Subcutaneous adipose tissue (tissue), 4 donors: ENCODE results near the gene TMEM60. TPM values are rescaled to one million over a fixed set of nuclear protein-coding genes. Genes with fewer than 3 reads are reported as not detected.

Experiments
- total RNA-seq, 4 donors: library from RNA; depleted of rRNA; stranded (reverse); fragments of >200 nt; gene quantifications; one replicate each; pipeline ENCODE4 v1.1.0, GENCODE V29; 2016
- TF ChIP-seq, protein P1 (sequence below): fragments of 450-650 bp; IDR thresholded peaks from one replicate; pipeline ENCODE4 v1.5.1; 2016; ENCODE audit warnings: low read depth, mild to moderate bottlenecking, control low read depth, antibody characterized with exemption, moderate library complexity

Gene TMEM60, protein sequence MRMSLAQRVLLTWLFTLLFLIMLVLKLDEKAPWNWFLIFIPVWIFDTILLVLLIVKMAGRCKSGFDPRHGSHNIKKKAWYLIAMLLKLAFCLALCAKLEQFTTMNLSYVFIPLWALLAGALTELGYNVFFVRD
- total RNA-seq = 10 to 100 TPM in 3 of 4 donors, 1 to 10 TPM in 1; 7.7 to 24.4 (median 20.7) TPM

DNA sequence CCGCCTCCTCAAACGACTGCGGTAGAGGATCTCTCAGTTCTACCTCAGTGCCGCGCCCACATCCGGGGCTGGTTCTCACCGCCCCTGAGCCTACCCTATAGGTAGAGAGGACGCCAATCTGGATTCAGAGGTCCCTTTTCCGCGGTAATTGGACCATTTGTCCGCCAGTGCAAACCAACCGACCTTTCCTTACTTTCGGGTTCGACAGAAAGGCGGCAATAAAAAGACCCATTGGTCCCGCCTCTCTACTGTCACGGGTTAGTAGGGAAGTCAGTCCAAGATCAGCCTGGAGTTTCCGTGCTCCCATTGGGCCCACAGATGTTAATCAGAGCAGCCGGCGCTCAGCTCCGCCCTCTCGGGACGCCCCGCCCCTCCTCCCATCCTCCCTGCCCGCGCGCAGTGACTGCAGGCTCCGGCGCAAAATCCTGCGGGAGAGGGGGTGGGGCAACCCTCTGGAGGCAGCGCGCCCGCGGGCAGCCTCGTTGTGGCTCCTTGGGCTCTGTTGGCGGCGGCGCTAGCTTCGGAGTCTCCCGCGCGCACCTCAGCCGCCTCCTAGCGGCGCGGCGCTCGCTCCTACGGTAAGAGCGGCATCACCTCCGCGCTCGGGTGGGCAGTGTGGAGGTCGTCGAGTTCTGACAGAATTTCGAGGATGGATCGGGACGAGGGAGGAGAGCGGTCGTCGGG is at the start of gene TMEM60, which contains the start of gene PHTF2:
TMEM60 (minus strand) TSS at position 41 of the 684 bp plus-strand sequence. CDS start 4,061 bp downstream, outside the sequence.
PHTF2 (plus strand) TSS at position 380 of the 684 bp plus-strand sequence.
- TF ChIP-seq, protein P1, sequence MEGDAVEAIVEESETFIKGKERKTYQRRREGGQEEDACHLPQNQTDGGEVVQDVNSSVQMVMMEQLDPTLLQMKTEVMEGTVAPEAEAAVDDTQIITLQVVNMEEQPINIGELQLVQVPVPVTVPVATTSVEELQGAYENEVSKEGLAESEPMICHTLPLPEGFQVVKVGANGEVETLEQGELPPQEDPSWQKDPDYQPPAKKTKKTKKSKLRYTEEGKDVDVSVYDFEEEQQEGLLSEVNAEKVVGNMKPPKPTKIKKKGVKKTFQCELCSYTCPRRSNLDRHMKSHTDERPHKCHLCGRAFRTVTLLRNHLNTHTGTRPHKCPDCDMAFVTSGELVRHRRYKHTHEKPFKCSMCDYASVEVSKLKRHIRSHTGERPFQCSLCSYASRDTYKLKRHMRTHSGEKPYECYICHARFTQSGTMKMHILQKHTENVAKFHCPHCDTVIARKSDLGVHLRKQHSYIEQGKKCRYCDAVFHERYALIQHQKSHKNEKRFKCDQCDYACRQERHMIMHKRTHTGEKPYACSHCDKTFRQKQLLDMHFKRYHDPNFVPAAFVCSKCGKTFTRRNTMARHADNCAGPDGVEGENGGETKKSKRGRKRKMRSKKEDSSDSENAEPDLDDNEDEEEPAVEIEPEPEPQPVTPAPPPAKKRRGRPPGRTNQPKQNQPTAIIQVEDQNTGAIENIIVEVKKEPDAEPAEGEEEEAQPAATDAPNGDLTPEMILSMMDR = no peak

DNA sequence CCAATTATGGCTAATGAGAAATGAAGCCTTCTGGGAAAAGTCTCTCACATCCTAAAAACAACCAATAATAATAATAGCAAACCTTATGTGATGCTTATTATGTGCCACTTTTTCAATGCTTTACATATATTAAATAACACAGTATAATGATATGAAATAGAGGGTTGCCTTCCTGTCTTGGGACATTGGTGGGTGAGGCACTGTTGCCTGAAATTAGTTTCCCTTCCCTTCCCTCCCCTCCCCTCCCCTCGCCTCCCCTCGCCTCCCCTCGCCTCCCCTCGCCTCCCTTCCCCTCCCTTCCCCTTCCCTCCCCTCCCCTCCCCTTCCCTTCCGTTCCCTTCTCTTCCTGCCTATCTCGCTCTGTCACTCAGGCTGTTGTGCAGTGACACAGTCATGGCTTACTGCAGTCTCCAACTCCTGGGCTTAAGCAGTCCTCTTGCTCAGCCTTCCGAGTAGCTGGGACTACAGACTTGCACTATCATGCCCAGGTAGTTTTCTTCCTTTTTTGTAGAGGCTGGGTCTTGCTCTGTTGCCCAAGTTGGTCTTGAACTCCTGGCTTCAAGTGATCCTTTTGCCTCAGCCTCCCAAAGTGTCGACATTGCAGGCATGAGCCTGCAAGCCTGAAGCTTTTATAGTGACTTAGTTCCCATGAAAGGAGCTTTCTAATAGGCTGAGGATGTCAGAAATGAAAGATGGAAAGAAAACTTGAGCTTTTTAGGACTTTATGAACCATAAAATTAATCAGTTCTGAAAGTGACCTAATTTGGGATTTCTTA is 48.3 kb upstream of the TMEM60 start:
- TF ChIP-seq, protein P1 = no peak

DNA sequence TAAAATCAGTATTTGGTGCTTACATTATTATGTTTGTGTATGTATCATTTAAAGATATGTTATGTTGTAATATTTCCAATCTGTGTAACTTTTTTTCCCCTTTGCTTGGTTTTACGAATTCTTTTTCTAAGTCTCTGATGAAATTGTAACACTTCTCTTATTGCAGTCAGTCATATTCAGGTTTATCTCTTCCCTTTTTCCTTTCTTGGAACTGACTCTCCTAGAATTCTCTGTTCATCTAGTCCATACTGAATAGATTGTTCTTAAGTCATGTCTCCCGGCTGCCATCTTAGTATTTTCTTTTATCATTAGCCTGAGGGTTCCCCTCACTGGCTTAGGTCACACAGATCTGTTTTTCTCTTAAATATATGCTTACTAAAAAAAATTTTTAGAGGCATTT is 45.0 kb upstream of the TMEM60 start:
- TF ChIP-seq, protein P1 = no peak

DNA sequence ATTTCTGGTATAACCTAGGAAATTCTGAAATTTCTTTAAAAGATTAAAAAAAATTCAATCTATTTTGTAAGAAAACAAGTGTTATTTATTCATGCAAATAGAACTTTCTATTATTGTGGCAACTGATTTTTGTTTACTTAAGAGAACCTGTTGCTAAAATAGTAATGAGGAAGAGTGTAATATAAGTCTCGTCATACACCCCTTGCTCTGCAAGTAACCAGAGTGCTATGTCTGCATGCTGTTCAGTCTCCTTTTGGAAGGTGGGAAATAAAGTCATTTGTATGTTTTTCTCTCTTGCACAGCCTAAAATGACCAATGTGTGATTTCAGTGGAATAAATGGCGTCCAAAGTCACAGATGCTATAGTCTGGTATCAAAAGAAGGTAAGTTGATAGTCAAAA is 41.7 kb upstream of the TMEM60 start:
- TF ChIP-seq, protein P1 = no peak

DNA sequence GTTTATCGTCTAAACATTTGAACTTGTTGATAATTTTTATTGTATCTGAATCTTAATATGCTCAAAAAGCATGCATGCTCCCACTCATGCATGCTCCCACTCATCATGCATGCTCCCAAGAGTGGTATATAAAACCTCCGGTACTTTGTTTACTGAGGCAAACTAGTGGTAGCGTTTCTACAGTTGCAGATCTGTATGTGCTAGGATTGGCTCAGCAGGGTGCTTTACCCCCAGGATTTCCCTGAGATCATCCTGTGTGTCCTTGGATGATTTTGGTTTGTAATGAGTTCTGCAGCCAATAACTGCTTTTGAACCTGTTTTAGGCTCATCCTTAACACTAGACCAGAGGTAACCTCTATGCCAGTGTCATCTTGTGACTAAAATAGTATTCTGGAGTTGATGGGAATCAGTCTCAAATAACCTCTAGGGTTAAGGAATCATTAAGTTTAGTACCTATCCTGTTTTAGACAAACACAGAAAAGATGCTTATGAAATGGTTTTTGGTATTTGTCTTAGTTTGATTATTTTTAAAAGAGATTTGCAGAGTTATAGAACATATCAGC is 40.8 kb upstream of the TMEM60 start:
- TF ChIP-seq, protein P1 = no peak

DNA sequence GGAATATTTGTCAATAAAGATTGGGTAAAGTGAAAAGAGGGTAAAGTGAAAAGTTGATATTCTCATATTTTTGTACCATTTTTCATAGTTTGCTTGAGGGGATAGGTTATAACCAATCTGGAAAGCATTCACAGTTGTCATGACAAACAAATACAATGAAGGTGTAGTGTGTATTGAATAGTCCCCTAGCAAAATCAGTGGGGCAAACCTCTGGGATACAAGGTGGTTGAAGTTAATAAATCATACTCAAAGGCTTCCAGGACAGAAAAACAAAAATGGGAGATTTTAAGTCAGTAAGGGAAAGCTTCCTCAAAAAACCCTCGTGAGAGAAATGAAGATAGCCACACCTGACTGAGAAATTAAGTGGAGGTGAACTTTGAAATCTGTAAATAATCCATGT is 39.7 kb upstream of the TMEM60 start:
- TF ChIP-seq, protein P1 = no peak

DNA sequence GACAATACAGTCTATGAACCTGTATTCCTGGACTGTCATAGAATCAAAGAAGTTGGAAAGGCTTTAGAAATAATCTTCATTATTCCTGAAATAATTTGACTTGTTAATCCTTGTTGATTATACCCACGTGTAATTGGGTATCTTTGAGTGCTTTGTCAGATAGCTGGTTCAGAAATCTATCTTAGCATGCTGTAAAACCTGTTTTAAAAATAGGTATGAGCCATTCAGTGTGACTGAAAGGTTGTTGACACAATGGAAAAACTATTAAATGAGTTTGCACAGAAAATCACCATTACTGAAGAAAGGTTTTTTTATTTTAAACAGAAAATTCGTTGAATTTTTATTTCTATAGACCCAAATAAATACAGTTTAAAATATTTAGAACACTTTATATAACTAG is 39.0 kb upstream of the TMEM60 start:
- TF ChIP-seq, protein P1 = no peak
